WTC11 (cell line): ENCODE data around the gene SEMA3C. TPM values are rescaled to one million over a fixed set of nuclear protein-coding genes. Genes with fewer than 3 reads are reported as not detected.

ENCODE experiments used
- ATAC-seq: fragments of 200-7000 bp; cut with Tn5 transposase; 2 replicates; pipeline ENCODE4 v1.10.0; 2021; ENCODE audit warnings: mild to moderate bottlenecking, moderate library complexity
- CTCF ChIA-PET: fragments of 300-600 bp; sonication (Branson Sonifier 250); formaldehyde crosslinking; loops from one replicate; lab custom pipeline; 2021; ENCODE audit warnings: antibody characterized with exemption; lab: Charles Lee
- POLR2A ChIA-PET: fragments of 350-600 bp; sonication (Branson Sonifier 250); formaldehyde crosslinking; loops from one replicate; lab custom pipeline; 2021; ENCODE audit warnings: antibody characterized with exemption; lab: Charles Lee
- DNase-seq: peaks from one replicate; pipeline ENCODE4 v3.0.0; 2021; ENCODE audit warnings: low spot score
- H3K27ac Mint-ChIP-seq: 2 replicates; pipeline ENCODE4 v1.8.0; 2021; ENCODE audit warnings: mixed read lengths
- H3K27me3 Mint-ChIP-seq: 2 replicates; pipeline ENCODE4 v1.8.0; 2021; ENCODE audit warnings: low read depth, mild to moderate bottlenecking, moderate library complexity, mixed read lengths
- H3K36me3 Mint-ChIP-seq: 2 replicates; pipeline ENCODE4 v1.8.0; 2021; ENCODE audit warnings: mixed read lengths
- H3K4me1 Mint-ChIP-seq: 2 replicates; pipeline ENCODE4 v1.8.0; 2022; ENCODE audit warnings: mixed read lengths
- H3K4me3 Mint-ChIP-seq: 2 replicates; pipeline ENCODE4 v1.8.0; 2021; ENCODE audit warnings: mild to moderate bottlenecking, moderate library complexity, mixed read lengths
- H3K9me3 Mint-ChIP-seq: 2 replicates; pipeline ENCODE4 v1.8.0; 2021; ENCODE audit warnings: mixed read lengths
- AR ChIP-seq: fragments of 250-450 bp; sonication (Bioruptor Pico); IDR thresholded peaks from 2 replicates; pipeline ENCODE4 v1.9.0; 2021; ENCODE audit warnings: mild to moderate bottlenecking
- CTCF ChIP-seq: fragments of 200-600 bp; IDR thresholded peaks from 2 replicates; pipeline ENCODE4 v1.8.0; 2022; ENCODE audit warnings: antibody characterized with exemption
- E2F1 ChIP-seq: sonication (generic); formaldehyde crosslinking; IDR thresholded peaks from 2 replicates; pipeline ENCODE4 v1.8.0; 2022; ENCODE audit warnings: mild to moderate bottlenecking, missing genetic modification reagents
- E2F4 ChIP-seq: sonication (generic); formaldehyde crosslinking; IDR thresholded peaks from 2 replicates; pipeline ENCODE4 v1.8.1; 2022; ENCODE audit warnings: low read depth, mild to moderate bottlenecking, moderate library complexity, missing genetic modification reagents, borderline replicate concordance
- E2F5 ChIP-seq: sonication (generic); formaldehyde crosslinking; IDR thresholded peaks from 2 replicates; pipeline ENCODE4 v1.8.1; 2022; ENCODE audit warnings: mild to moderate bottlenecking, moderate library complexity, missing genetic modification reagents
- ELF4 ChIP-seq: sonication (generic); formaldehyde crosslinking; IDR thresholded peaks from 2 replicates; pipeline ENCODE4 v1.8.1; 2022; ENCODE audit warnings: low read depth, mild to moderate bottlenecking, moderate library complexity, missing genetic modification reagents
- FOXK1 ChIP-seq: sonication (generic); formaldehyde crosslinking; IDR thresholded peaks from 2 replicates; pipeline ENCODE4 v1.8.0; 2022; ENCODE audit warnings: mild to moderate bottlenecking, moderate library complexity, missing genetic modification reagents
- FOXP4 ChIP-seq: sonication (generic); formaldehyde crosslinking; IDR thresholded peaks from 2 replicates; pipeline ENCODE4 v1.8.0; 2022; ENCODE audit warnings: mild to moderate bottlenecking, missing genetic modification reagents
- GABPB1 ChIP-seq: sonication (generic); formaldehyde crosslinking; IDR thresholded peaks from 2 replicates; pipeline ENCODE4 v1.8.1; 2023; ENCODE audit warnings: mild to moderate bottlenecking, missing genetic modification reagents
- GTF2I ChIP-seq: fragments of 250-450 bp; sonication (Bioruptor Pico); conservative IDR thresholded peaks from 2 replicates; pipeline ENCODE4 v1.4.0; 2021; ENCODE audit warnings: mild to moderate bottlenecking
- HMGXB4 ChIP-seq: sonication (generic); formaldehyde crosslinking; IDR thresholded peaks from 2 replicates; pipeline ENCODE4 v1.8.1; 2023; ENCODE audit warnings: mild to moderate bottlenecking, moderate library complexity, missing genetic modification reagents
- JAZF1 ChIP-seq: fragments of 250-450 bp; sonication (Bioruptor Pico); IDR thresholded peaks from 2 replicates; pipeline ENCODE4 v1.9.0; 2021; ENCODE audit warnings: moderate library complexity, mild to moderate bottlenecking, inconsistent platforms
- JUN ChIP-seq: sonication (generic); formaldehyde crosslinking; IDR thresholded peaks from 2 replicates; pipeline ENCODE4 v1.8.0; 2023; ENCODE audit warnings: mild to moderate bottlenecking, missing genetic modification reagents
- NR3C1 ChIP-seq: sonication (generic); formaldehyde crosslinking; conservative IDR thresholded peaks from 2 replicates; pipeline ENCODE4 v1.8.1; 2023; ENCODE audit warnings: low read depth, mild to moderate bottlenecking, missing genetic modification reagents
- OVOL2 ChIP-seq: fragments of 250-450 bp; sonication (Bioruptor Pico); IDR thresholded peaks from 2 replicates; pipeline ENCODE4 v1.9.0; 2021; ENCODE audit warnings: mild to moderate bottlenecking, borderline replicate concordance
- SMAD3 ChIP-seq: sonication (generic); formaldehyde crosslinking; IDR thresholded peaks from 2 replicates; pipeline ENCODE4 v1.8.0; 2022; ENCODE audit warnings: missing genetic modification reagents, mild to moderate bottlenecking, borderline replicate concordance
- TCF7 ChIP-seq: sonication (generic); formaldehyde crosslinking; IDR thresholded peaks from 2 replicates; pipeline ENCODE4 v1.8.0; 2022; ENCODE audit warnings: mild to moderate bottlenecking, low read depth, missing genetic modification reagents, moderate library complexity
- TEAD4 ChIP-seq: sonication (generic); formaldehyde crosslinking; IDR thresholded peaks from 2 replicates; pipeline ENCODE4 v1.8.0; 2022; ENCODE audit warnings: mild to moderate bottlenecking, missing genetic modification reagents
- total RNA-seq: library from RNA; stranded (reverse); gene quantifications from 3 replicates; pipeline ENCODE4 v1.2.3, GENCODE V29; 2021
- TF ChIP-seq, protein P1 (sequence below): sonication (generic); formaldehyde crosslinking; IDR thresholded peaks from 2 replicates; pipeline ENCODE4 v1.8.1; 2022; ENCODE audit warnings: missing genetic modification reagents, borderline replicate concordance

The SEMA3C gene
- total RNA-seq, 1 experiment from 2014 or later: 2.1 TPM

DNA sequence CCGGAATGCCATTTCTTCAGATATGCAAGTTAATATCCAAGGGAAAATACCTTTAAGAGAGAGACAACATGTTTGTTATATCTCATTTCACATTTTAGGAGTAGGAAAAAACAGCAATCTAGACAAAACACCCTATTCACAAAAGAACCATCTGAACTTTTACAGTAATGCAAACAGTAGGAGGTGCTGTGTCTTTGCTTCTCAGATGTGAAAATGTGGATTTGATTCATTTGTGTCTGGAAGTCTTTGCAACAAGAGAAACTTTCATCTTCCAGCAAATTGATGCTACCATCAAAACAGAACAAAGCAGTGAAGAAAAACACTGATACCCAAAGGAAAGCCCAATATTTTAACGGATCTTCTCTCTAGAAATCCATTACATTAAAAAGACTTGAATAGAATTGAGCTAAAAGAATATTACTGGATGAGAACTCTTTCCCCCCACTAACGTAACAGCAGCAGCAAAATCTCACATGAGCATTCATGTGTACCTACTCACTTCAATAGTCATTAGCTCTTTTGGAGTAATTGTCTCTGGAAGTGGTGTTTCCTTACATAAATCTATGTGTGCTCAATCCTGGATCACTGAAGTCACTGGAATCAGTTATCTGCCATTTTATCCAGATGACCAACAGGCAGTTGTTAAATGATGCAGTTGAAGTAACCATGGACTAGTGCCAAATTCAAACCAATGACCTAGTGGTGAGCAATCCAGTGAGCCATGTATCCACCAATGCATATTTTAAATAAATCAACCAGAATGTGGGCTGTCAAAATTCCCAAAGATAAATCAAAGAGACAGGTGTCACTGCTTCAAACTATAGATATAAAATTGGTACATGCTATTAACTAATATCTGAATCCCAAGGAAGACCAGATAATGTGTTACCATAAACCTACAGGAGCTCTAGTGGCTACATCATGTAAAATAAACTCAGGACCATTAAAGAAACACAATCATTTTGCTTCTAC is 1.8 kb downstream of the SEMA3C start (continued):
- TF ChIP-seq E2F1 (CRISPR knock-in tag) (no peak), GTF2I (CRISPR knock-in tag) (no peak), CTCF (no peak), HMGXB4 (CRISPR knock-in tag) (no peak), JAZF1 (CRISPR knock-in tag) (no peak), SMAD3 (no peak), FOXP4 (no peak), OVOL2 (no peak), TCF7 (CRISPR knock-in tag) (no peak), TEAD4 (CRISPR knock-in tag) (no peak), GABPB1 (CRISPR knock-in tag) (no peak), E2F4 (CRISPR knock-in tag) (no peak)
- TF ChIP-seq, protein P1, sequence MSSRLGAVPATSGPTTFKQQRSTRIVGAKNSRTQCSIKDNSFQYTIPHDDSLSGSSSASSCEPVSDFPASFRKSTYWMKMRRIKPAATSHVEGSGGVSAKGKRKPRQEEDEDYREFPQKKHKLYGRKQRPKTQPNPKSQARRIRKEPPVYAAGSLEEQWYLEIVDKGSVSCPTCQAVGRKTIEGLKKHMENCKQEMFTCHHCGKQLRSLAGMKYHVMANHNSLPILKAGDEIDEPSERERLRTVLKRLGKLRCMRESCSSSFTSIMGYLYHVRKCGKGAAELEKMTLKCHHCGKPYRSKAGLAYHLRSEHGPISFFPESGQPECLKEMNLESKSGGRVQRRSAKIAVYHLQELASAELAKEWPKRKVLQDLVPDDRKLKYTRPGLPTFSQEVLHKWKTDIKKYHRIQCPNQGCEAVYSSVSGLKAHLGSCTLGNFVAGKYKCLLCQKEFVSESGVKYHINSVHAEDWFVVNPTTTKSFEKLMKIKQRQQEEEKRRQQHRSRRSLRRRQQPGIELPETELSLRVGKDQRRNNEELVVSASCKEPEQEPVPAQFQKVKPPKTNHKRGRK (CRISPR knock-in tag): no peak

GRCh38 chr7:80910228-80910627 is 8.6 kb downstream of the SEMA3C start:
- CTCF ChIA-PET: interaction anchor here (1.0 kb wide), 1 partner anchor 347 kb away, joined by 3 read pairs; no protein-coding TSS in a partner anchor
- TF ChIP-seq E2F5 (CRISPR knock-in tag): no peak
- TF ChIP-seq FOXK1 (CRISPR knock-in tag): no peak
- TF ChIP-seq ELF4 (CRISPR knock-in tag): no peak
- no peak for TF ChIP-seq AR (CRISPR knock-in tag)
- no peak for TF ChIP-seq HMGXB4 (CRISPR knock-in tag)
- TF ChIP-seq JUN (CRISPR knock-in tag): no peak
- TF ChIP-seq NR3C1 (CRISPR knock-in tag): no peak
- DNase-seq: no peak
- Mint-ChIP-seq H3K4me3 (no peak overlapping the region), H3K9me3 (peaks cover 8% of the 10 kb centered on the region; the same call in 1 of the 2 replicates), H3K27me3 (no peaks in the 10 kb centered on the region), H3K4me1 (peaks cover 8% of the 10 kb centered on the region), H3K27ac (no peak overlapping the region), H3K36me3 (no peaks in the 10 kb centered on the region)
- POLR2A ChIA-PET: interaction anchor here (1.8 kb wide), 1 partner anchor 9 kb away, joined by 7 read pairs; the partner anchor contains the start of gene SEMA3C
- no peak for ATAC-seq
